ENCODE results near the gene RTN4RL1. TPM values are rescaled to one million over a fixed set of nuclear protein-coding genes. Genes with fewer than 3 reads are reported as not detected.

The RTN4RL1 gene
- total and polyA plus RNA-seq, 2 of the 4 experiments (the other 2 are of a cell fraction), result under 0.01 to 0.03 TPM

DNA sequence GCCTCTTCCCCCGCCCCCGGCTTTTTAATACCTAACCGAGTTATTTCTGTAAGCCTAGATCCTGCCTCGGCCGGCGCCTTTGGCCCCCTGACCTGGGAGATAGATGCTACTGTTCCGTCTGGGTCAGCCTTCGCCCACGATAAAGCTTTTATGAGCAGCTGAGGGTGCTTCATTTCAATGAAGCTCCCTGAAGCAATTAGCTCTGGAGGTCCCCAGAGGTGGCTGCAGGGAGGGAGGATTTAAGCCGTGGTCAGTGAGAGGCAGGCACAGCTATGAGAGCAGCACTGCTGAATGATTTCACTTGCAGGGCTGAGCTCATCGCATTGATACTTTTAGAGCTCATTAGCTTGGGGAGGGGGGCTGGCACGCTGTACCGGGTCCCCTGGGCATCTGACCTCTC lies 105.9 kb downstream of the RTN4RL1 start:
- no peak overlapping the region for H3K14ac ChIP-seq (replicated peaks; ENCODE audit: low read depth, low read length)
- no peak overlapping the region for H4K8ac ChIP-seq (ENCODE audit: low read depth in 2 of 2, low read length in 2 of 2)
- no peak overlapping the region for H2BK120ac ChIP-seq (ENCODE audit: low read depth, low read length)
- WGBS, 2 experiments (ENCODE audit: extremely low coverage in 2 of 2, insufficient read length in 1 of 2), result no CpG with 5 or more reads among the region's 13 CpGs
- H2AK5ac ChIP-seq (ENCODE audit: low read depth, low read length), result no peak overlapping the region
- no peak overlapping the region for H3K27ac ChIP-seq (ENCODE audit: insufficient read depth, low read length)
- H3K23ac ChIP-seq (ENCODE audit: low read depth, low read length), result no peak overlapping the region
- no peak for ATAC-seq (ENCODE audit: low read depth)
- no peak overlapping the region for H2BK15ac ChIP-seq (ENCODE audit: low read depth, low read length)
- no TSS peak for BruUV-seq (replicated peaks)
- H3K4ac ChIP-seq (ENCODE audit: low read depth, low read length), result no peak overlapping the region
- H3K79me1 ChIP-seq (ENCODE audit: low read depth in 1 of 2, low read length in 2 of 2), result no peaks in the 10 kb centered on the region
- no peak overlapping the region for H3K4me2 ChIP-seq (ENCODE audit: low read depth, low read length)
- no peak overlapping the region for H2BK20ac ChIP-seq (ENCODE audit: low read depth, low read length)
- H3K36me3 ChIP-seq (ENCODE audit: control insufficient read depth, insufficient read depth, low read length), result no peaks in the 10 kb centered on the region
- H3K56ac ChIP-seq (ENCODE audit: extremely low read depth, insufficient read depth, low read length), result no peak overlapping the region
- H3K9me1 ChIP-seq (ENCODE audit: insufficient read depth, low read length), result 0 out of 2 replicates have a peak, but pooled peaks cover 4% of the 10 kb centered on the region
- TF ChIP-seq MAZ (IDR thresholded peaks at IDR 0.05; ENCODE audit: borderline replicate concordance, low read depth, low read length) (no peak), POLR2A (IDR thresholded peaks at IDR 0.05; ENCODE audit: low read depth, low read length) (no peak), CEBPB (IDR thresholded peaks at IDR 0.05; ENCODE audit: low read depth, low read length) (no peak), FOS (IDR thresholded peaks at IDR 0.05; ENCODE audit: low read depth, low read length) (no peak)
- TF ChIP-seq, protein P1, sequence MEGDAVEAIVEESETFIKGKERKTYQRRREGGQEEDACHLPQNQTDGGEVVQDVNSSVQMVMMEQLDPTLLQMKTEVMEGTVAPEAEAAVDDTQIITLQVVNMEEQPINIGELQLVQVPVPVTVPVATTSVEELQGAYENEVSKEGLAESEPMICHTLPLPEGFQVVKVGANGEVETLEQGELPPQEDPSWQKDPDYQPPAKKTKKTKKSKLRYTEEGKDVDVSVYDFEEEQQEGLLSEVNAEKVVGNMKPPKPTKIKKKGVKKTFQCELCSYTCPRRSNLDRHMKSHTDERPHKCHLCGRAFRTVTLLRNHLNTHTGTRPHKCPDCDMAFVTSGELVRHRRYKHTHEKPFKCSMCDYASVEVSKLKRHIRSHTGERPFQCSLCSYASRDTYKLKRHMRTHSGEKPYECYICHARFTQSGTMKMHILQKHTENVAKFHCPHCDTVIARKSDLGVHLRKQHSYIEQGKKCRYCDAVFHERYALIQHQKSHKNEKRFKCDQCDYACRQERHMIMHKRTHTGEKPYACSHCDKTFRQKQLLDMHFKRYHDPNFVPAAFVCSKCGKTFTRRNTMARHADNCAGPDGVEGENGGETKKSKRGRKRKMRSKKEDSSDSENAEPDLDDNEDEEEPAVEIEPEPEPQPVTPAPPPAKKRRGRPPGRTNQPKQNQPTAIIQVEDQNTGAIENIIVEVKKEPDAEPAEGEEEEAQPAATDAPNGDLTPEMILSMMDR (conservative IDR thresholded peaks at IDR 0.05; ENCODE audit: low read depth, low read length), result no peak
- TF ChIP-seq, protein P2, sequence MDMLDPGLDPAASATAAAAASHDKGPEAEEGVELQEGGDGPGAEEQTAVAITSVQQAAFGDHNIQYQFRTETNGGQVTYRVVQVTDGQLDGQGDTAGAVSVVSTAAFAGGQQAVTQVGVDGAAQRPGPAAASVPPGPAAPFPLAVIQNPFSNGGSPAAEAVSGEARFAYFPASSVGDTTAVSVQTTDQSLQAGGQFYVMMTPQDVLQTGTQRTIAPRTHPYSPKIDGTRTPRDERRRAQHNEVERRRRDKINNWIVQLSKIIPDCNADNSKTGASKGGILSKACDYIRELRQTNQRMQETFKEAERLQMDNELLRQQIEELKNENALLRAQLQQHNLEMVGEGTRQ (IDR thresholded peaks at IDR 0.05; ENCODE audit: low read depth, low read length), result no peak
- H3K4me3 ChIP-seq (ENCODE audit: insufficient read depth, low read depth, low read length), result no peak overlapping the region
- H2AFZ ChIP-seq (replicated peaks; ENCODE audit: low read length, poor library complexity), result peak overlapping the region; percentile 44
- H3K27me3 ChIP-seq (ENCODE audit: control insufficient read depth, insufficient read depth, low read length), result peaks cover 48% of the 10 kb centered on the region
- intact Hi-C loops (cut with micrococcal nuclease), result no loop called here
- no peaks in the 10 kb centered on the region for H4K20me1 ChIP-seq (ENCODE audit: insufficient read depth, low read length)
- H4K91ac ChIP-seq (ENCODE audit: insufficient read depth, low read depth, low read length), result no peak overlapping the region
- CTCF ChIA-PET, result no interaction called here
- no peak overlapping the region for H2BK5ac ChIP-seq (ENCODE audit: low read depth, low read length, poor library complexity, severe bottlenecking)
- POLR2A ChIA-PET (ENCODE audit: unreplicated experiment), result no interaction called here
- no peak overlapping the region for H3K9ac ChIP-seq (ENCODE audit: low read depth, low read length)
- H4K5ac ChIP-seq (ENCODE audit: low read depth, low read length), result no peak overlapping the region
- in situ Hi-C loops (cut with MboI; ENCODE audit: low sequenced_read_pairs), result no loop called here
- dilution Hi-C loops (cut with HindIII; ENCODE audit: low sequenced_read_pairs, unreplicated experiment), result no loop called here
- no peak overlapping the region for H2AK9ac ChIP-seq (replicated peaks; ENCODE audit: low read depth, low read length, poor library complexity)
- no peak overlapping the region for H3K18ac ChIP-seq (ENCODE audit: low read depth, low read length)
- H3K9me3 ChIP-seq (ENCODE audit: control insufficient read depth, insufficient read depth, low read length), result no peaks in the 10 kb centered on the region
- DNase-seq, result no peak
- no peaks in the 10 kb centered on the region for H3K4me1 ChIP-seq (ENCODE audit: control insufficient read depth, insufficient read depth, low read length)
